AG09319 (cell line): ENCODE data around the gene SPC24.

Experiments
- DNase-seq: peaks from one replicate; pipeline ENCODE4 v3.0.0-alpha.2; 2010; ENCODE audit warnings: low read depth; ENCODE audit errors: extremely low read depth
- CTCF ChIP-seq: IDR thresholded peaks from 2 replicates; pipeline ENCODE4 v1.5.1; 2011; ENCODE audit warnings: low read depth, mild to moderate bottlenecking, inconsistent platforms, low read length, moderate library complexity

SPC24 gene

GRCh38 chr19:11177592-11177991 is 22.0 kb upstream of the SPC24 start:
- TF ChIP-seq CTCF = no peak
- DNase-seq = no peak

- no peak for DNase-seq
- no peak for TF ChIP-seq CTCF
Measured at GRCh38 chr19:11176466-11177193, 21.0 kb upstream of the SPC24 start.

GRCh38 chr19:11175920-11176319 is 20.3 kb upstream of the SPC24 start:
- DNase-seq = no peak
- TF ChIP-seq CTCF = no peak

GRCh38 chr19:11174336-11174735 is 18.8 kb upstream of the SPC24 start:
- DNase-seq = no peak
- TF ChIP-seq CTCF = no peak

GRCh38 chr19:11173516-11174155 is 18.1 kb upstream of the SPC24 start:
- DNase-seq = no peak
- no peak for TF ChIP-seq CTCF

GRCh38 chr19:11172576-11172975 is 17.0 kb upstream of the SPC24 start:
- TF ChIP-seq CTCF = no peak
- DNase-seq = no peak

- no peak for TF ChIP-seq CTCF
- DNase-seq = no peak
Measured at GRCh38 chr19:11171144-11171543, 15.6 kb upstream of the SPC24 start.
